K562 (cell line): ENCODE results near the gene ODC1. TPM values are rescaled to one million over a fixed set of nuclear protein-coding genes. Genes with fewer than 3 reads are reported as not detected.
A peak's percentile ranks its signal among the peaks of the same experiment; 100 is the strongest.

Experiments
- CHD2 ChIP-seq: IDR thresholded peaks from 2 replicates; pipeline ENCODE4 v1.6.1; 2011; ENCODE audit warnings: low read depth, low read length
- CREB3 ChIP-seq: fragments of 450-650 bp; conservative IDR thresholded peaks from 2 replicates; pipeline ENCODE4 v1.6.1; 2016; ENCODE audit warnings: missing genetic modification characterization, low read depth, mild to moderate bottlenecking, missing compliant biosample characterization, moderate library complexity
- ELF2 ChIP-seq: fragments of 250-450 bp; sonication (Bioruptor Pico); IDR thresholded peaks from 2 replicates; pipeline ENCODE4 v1.5.0; 2021; ENCODE audit warnings: mild to moderate bottlenecking
- KDM1A ChIP-seq, 2 experiments: fragments of 450-650 bp; IDR thresholded peaks; 2 replicates each; pipeline ENCODE4 v1.6.1; 2016; ENCODE audit warnings: mild to moderate bottlenecking in 2 of 2
- PCBP1 ChIP-seq: fragments of 200-400 bp; formaldehyde crosslinking; IDR thresholded peaks from 2 replicates; pipeline ENCODE4 v1.6.1; 2018; ENCODE audit warnings: mild to moderate bottlenecking, low read depth, low read length; ENCODE audit not compliant: poor library complexity, severe bottlenecking
- PRPF4 ChIP-seq: fragments of 200-400 bp; formaldehyde crosslinking; IDR thresholded peaks from one replicate; pipeline ENCODE4 v1.6.1; 2017; ENCODE audit warnings: low read length, low read depth, mild to moderate bottlenecking; ENCODE audit not compliant: insufficient read depth, poor library complexity, severe bottlenecking
- SMARCA5 ChIP-seq: fragments of 450-650 bp; IDR thresholded peaks from 2 replicates; pipeline ENCODE4 v1.6.1; 2016
- STAT6 ChIP-seq: sonication (generic); formaldehyde crosslinking; IDR thresholded peaks from 2 replicates; pipeline ENCODE4 v1.8.1; 2023; ENCODE audit warnings: mild to moderate bottlenecking, missing genetic modification reagents
- TEAD4 ChIP-seq, 2 experiments: sonication (generic) in 1 of 2; formaldehyde crosslinking in 1 of 2; IDR thresholded peaks; 2 replicates each; pipeline versions ENCODE4 v1.6.1 to v1.8.0; 2012 to 2022; ENCODE audit warnings: borderline replicate concordance in 1 of 2, inconsistent platforms in 1 of 2, low read length in 1 of 2, mild to moderate bottlenecking in 1 of 2, missing genetic modification reagents in 1 of 2
- ZNF318 ChIP-seq, 2 experiments: fragments of 450-650 bp; IDR thresholded peaks; 2 replicates each; pipeline ENCODE4 v1.6.1; 2016; ENCODE audit warnings: mild to moderate bottlenecking in 2 of 2, borderline replicate concordance in 1 of 2, low read depth in 1 of 2, moderate library complexity in 1 of 2
- polyA plus RNA-seq, 8 experiments: library from polyadenylated mRNA; depleted of rRNA in 4 of 8; stranded (reverse) in 5 of 8; unstranded in 3 of 8; fragments of >200 nt; fragmentation: Nextera tagmentation in 2 of 8; fragmentation: Illumina TruSeq in 1 of 8; extraction: Ambion mirVana in 2 of 8; extraction: Trizol in 1 of 8; gene quantifications; 2 replicates each; pipeline versions ENCODE4 v1.2.1 to v1.2.3, GENCODE V29; 2011 to 2014; ENCODE audit warnings: inconsistent platforms in 1 of 8, missing spikeins in 1 of 8
- total RNA-seq, 7 experiments: library from RNA; depleted of rRNA in 6 of 7; stranded (reverse); fragments of >200 nt in 6 of 7; fragmentation: Illumina TruSeq in 2 of 7; extraction: Trizol in 2 of 7; gene quantifications; 2 replicates each; pipeline versions ENCODE4 v1.2.1 to v1.2.3, GENCODE V29; 2011 to 2021; ENCODE audit warnings: low replicate concordance in 1 of 7

Gene ODC1
- total and polyA plus RNA-seq, 9 of the 15 experiments (the other 6 are each of a cell fraction or from before 2014, with no cell fraction given), result 142 to 563 (median 457) TPM

DNA sequence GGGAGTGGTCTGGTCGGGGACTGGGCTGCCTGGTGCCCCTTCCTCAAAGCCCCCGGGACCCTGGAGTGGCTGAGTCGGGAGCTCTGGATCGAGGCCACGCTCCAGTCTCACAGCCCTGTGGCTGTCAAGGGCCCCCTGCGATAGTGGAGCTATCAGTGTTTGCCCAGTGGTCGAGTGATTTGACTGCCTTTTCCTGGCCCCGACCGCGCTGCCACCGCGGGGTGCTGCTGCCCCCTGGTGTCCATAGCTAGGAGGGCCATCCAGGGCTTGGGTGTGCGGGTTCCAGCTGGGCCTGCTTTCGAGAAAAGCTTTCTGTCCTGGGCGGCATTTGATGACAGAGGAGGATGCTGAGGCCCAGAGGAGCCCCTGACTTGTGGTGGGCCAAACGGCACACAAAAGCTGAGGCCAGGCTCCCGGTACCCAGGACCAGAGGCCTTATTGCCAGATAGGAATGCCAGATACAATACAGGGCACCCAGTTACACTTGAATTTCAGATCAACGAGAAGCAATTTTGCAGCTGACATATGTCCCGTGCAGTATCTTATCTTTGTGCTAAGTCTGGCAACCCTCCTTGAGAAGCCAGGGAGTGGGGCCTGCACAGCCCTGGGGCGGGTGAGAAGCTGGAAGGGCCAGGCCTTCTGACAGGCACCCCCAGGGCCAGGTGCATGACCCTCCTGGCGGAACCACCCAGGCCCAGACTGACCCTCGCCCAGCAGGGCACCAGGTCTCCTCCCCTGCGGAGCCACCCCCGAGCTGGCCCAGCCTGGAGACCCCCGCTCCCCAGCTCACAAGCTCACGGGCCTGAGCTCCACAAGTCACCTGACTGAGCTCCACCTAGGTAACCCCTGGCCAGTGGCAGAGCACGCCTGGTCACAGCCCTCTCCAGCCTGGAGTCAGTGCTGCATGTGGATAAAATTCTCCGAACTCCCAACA lies 13.0 kb downstream of the ODC1 start (continued):
- TF ChIP-seq ZNF318 (IDR thresholded peaks at IDR 0.05; ENCODE audit: borderline replicate concordance in 1 of 2, low read depth in 1 of 2) (no peak), ELF2 (CRISPR knock-in tag) (no peak), KDM1A (IDR thresholded peaks at IDR 0.05) (peak in 1 of 2 experiments; percentile 31; a peak in 2 of 4 replicates), CREB3 (tag) (no peak), TEAD4 (IDR thresholded peaks at IDR 0.05; ENCODE audit: low read length) (peak; percentile 75), TEAD4 (CRISPR knock-in tag; IDR thresholded peaks at IDR 0.05; ENCODE audit: borderline replicate concordance) (no peak), SMARCA5 (no peak), CHD2 (no peak), STAT6 (peak; percentile 81; the same call in 1 of the 2 replicates), PRPF4 (no peak), PCBP1 (peak; percentile 6)
